SIG-M5 (cell line): Measurements from ENCODE around the gene SYT1.

Experiments
- DNase-seq: peaks from one replicate; lab custom pipeline; 2025; lab: John Stamatoyannopoulos, UW

Gene SYT1

GRCh38 chr12:79356216-79356615, 491.6 kb downstream of the SYT1 start:
- DNase-seq = no peak

GRCh38 chr12:79357048-79357447, 492.5 kb downstream of the SYT1 start:
- DNase-seq = no peak

- no peak for DNase-seq
Observed at GRCh38 chr12:79358716-79359300, 494.2 kb downstream of the SYT1 start.

GRCh38 chr12:79360286-79360685, 495.7 kb downstream of the SYT1 start:
- DNase-seq = no peak

DNA sequence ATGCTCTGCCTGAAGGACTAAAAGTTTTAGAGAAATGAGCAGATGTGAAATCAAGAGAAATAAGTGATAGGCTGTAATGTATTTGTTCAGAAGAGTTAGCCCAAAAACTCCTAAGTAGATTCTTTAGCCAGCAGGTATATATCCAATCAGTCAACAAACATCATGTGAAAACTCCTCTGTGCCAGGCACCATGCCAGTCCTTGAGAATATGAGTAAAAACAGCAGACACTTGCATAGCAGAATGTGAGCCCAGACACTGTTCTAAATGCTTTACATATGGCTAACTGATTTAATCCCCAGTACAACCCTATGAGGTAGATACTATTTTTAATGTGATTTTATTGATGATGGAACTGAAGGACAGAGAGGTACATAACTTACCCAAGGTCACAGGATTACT, 496.4 kb downstream of the SYT1 start:
- DNase-seq = no peak

- no peak for DNase-seq
Observed at GRCh38 chr12:79364197-79364596, 499.6 kb downstream of the SYT1 start.

GRCh38 chr12:79366374-79366773, 501.8 kb downstream of the SYT1 start:
- no peak for DNase-seq

GRCh38 chr12:79367032-79367589, 502.5 kb downstream of the SYT1 start:
- no peak for DNase-seq

- DNase-seq = no peak
Observed at GRCh38 chr12:79370021-79370420, 505.4 kb downstream of the SYT1 start.

DNA sequence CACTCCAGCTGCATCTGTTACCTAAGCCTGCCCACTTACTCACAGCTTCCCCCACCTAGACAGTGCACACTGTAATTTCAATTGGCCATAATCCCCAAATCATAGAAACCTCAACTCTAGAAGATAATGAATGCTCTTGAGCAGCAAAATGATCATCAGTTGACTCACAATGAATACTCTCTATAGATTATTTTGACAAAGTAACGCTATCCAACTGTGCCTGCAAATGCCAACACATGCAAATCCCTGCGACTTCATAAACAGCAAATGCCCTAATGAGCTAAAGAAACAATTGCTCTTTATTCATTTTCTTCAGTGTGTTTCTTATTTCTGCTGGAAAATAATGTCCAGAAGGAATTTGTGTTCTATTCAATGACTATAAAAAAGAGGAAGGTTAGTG, 506.7 kb downstream of the SYT1 start:
- no peak for DNase-seq

DNA sequence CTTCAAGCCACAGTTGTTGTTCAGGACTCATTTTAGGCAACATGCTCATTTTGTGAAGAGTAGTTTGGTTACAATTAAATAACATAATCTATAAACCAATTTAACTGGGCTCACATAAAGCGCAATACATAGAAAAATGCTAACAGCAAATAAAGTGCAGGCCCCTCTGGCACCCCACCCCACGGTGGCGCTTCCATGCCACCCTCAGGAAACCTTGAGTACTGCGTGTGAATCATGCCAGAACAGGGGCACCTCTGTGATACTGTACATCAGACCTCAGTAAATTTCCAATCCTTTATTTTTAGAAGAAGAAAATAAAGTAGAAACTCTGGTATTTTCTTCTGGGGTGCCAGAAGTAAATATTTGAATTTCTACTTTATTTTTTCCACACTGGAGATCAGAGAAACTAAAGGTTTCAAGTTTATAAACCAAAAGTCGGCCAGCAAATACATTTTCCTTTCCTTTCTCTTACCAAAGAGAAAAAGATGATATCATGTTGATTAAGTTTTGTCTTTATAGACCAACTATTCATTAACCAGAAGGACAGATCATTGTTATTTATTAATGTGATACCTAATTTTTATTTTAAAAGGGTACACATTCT, 509.4 kb downstream of the SYT1 start:
- no peak for DNase-seq

DNA sequence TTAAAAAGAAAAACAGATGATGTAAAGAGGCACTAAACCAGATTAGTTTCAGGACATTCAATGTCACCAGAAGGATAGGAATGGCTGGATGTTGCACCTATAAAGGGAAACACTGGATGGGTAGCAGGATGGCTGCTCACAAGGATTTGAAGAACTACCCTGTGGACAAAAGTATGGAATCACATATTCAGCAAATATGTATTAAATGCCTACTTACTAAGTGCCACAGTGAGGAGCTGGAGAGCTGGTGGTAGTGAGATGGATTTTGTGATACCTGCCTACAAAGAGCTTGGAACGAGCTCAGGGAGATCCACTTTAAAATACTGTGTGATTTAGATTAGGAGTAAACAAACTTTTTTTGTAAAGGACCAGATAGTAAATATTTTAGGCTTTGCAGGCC, 510.0 kb downstream of the SYT1 start:
- DNase-seq = no peak

GRCh38 chr12:79375050-79375449, 510.5 kb downstream of the SYT1 start:
- no peak for DNase-seq

- DNase-seq = no peak
Observed at GRCh38 chr12:79378496-79378895, 513.9 kb downstream of the SYT1 start.

DNA sequence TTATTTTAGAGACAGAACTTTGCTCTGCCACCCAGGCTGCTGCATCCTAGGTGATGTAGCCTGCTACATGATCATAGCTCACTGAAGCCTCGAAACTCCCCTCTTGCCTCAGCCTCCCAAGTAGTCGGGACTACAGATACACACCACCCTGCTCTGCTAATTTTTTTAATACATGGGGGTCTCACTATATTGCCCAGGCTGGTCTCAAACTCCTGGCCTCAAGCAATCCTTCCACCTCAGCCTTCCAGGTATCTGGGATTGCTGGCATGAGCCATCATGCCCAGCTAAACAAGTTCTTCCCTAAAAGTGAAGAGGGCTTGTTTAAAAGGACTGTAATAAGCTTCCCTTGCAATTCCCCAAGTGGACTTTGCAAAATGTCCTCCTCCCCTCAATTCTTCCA, 515.8 kb downstream of the SYT1 start:
- DNase-seq = no peak

- no peak for DNase-seq
Observed at GRCh38 chr12:79381248-79382208, 517.0 kb downstream of the SYT1 start.

- no peak for DNase-seq
Observed at GRCh38 chr12:79384551-79384950, 520.0 kb downstream of the SYT1 start.

- DNase-seq = no peak
Observed at GRCh38 chr12:79388011-79388410, 523.4 kb downstream of the SYT1 start.

GRCh38 chr12:79393842-79394241, 529.3 kb downstream of the SYT1 start:
- DNase-seq = no peak

DNA sequence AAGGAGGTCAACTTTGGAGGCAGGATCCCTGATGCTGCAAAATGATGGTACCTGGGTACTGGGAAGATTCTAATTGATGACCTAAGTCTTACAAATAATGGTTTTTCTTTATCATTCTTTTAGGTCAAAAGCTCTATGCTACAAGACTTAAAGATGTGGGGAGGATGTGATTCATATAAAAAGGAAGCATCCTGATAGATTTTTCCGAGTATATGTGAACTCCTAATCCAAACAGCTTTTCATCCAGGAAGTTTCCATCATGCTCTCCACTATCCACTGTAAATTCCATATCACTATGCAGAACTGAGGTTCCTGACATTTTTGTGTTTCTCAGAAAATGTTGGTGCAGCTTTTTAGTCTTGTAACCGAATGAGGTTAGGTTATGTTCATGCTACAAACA, 533.0 kb downstream of the SYT1 start:
- no peak for DNase-seq

DNA sequence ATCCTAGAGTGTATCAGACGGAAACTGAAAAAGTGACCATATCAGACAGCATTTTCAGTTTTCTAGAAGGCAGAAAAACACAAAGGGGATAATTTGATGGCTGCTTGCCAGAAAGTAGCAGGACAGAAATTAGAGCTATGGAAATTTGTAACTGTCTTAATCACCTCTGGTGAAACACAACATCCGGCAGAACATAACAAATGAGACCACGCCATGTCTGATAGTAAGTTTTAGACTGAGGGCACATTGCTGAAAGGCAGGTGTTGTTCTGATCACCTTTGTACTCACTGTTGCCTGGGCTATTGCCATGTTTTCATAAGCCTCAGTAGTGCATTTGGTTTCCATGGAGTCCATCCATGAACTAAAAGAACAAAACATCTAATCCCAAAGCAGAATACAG, 535.9 kb downstream of the SYT1 start:
- no peak for DNase-seq

GRCh38 chr12:79402606-79403005, 538.0 kb downstream of the SYT1 start:
- DNase-seq = no peak

GRCh38 chr12:79406993-79407392, 542.4 kb downstream of the SYT1 start:
- DNase-seq = no peak
